22Rv1 (cell line): Measurements from ENCODE around the gene CPLX1.

ENCODE experiments used
- H3K27ac ChIP-seq: fragments of 450-650 bp; 2 replicates; pipeline ENCODE4 v1.5.1; 2017
- CTCF ChIP-seq: fragments of 450-650 bp; IDR thresholded peaks from 2 replicates; pipeline ENCODE4 v1.5.1; 2017; ENCODE audit warnings: mild to moderate bottlenecking
- ZFX ChIP-seq: fragments of 450-650 bp; IDR thresholded peaks from 2 replicates; pipeline ENCODE4 v1.6.1; 2017; ENCODE audit warnings: antibody characterized with exemption, borderline replicate concordance

Gene CPLX1

DNA sequence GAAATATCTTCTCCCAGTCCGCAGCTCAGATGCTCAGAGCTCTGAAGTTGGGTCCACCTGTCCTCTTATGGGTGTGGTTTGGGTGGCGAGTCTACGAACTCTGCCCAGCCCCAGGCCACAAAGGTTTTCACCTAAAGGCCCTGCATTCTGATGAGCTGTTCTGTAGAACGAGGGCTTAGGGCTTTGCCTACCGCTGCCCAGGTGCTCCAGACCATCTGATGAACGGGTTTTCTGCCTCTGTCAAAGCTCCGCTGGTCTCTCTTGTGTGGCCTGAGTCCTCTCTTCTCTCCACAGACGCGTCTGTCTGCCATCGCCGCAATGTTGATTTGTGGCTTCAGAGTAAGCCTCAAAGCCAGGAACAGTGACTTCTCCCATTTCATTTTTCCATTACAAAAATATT is 28.4 kb upstream of the CPLX1 start:
- TF ChIP-seq ZFX, result no peak
- no peak for TF ChIP-seq CTCF
- no peak overlapping the region for H3K27ac ChIP-seq

DNA sequence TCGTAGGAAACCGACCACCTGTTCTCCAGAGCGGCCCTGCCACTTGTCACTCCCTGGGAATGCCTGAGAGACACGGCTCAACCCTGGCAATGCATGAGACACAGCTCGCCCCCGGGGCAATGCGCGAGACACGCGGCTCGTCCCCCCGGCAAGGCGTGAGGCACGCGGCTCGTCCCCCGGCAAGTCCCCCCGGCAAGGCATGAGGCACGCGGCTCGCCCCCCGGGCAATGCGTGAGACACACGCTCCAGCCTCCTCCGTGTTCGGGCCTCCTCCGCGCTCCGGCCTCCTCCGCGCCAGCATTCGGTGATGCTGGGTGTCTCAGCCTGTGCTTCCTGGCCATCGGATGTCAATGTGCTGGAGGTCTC is 27.5 kb upstream of the CPLX1 start:
- no peak overlapping the region for H3K27ac ChIP-seq
- no peak for TF ChIP-seq CTCF
- no peak for TF ChIP-seq ZFX

GRCh38 chr4:851701-852430 is 25.9 kb upstream of the CPLX1 start:
- H3K27ac ChIP-seq, result no peak overlapping the region
- TF ChIP-seq ZFX (no peak), CTCF (no peak)

- TF ChIP-seq CTCF (no peak), ZFX (no peak)
- H3K27ac ChIP-seq, result no peak overlapping the region
Measured at GRCh38 chr4:850323-850945, 24.5 kb upstream of the CPLX1 start.

DNA sequence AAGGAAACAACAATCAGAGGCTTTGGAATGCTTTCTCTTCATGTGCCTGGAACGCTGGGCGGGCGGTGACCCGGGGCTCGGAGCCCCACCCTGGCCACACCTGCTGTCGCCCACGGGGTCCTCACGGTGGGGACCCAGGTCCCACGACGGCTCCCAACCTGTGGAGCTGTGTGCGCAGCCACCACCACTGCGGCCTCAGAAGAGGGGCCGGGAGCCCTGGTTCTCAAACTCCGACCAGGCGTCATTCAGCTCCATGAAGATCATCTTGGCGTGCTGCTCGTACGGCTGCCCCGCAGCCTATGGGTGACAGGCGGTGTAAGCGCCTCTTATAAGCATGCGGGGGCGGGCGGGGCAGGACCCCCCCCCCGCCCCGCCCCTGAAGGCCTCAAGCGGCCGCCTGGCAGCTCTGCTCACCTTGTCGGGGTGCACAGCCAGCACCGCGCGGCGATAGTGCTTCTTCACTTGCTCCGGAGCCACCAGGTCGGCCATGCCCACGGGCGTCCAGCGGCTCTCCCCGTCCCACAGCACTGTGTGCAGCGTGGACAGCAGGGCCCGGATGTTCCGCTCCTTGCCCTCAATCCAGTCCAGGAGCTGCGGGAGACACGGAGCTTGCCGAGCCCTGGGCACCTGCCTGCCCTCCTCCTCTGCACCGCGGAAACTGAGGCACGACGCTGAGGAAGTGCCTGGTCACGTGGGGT is 23.7 kb upstream of the CPLX1 start:
- no peak overlapping the region for H3K27ac ChIP-seq
- no peak for TF ChIP-seq CTCF
- TF ChIP-seq ZFX, result no peak

GRCh38 chr4:848803-849477 is 23.0 kb upstream of the CPLX1 start:
- TF ChIP-seq CTCF (no peak), ZFX (no peak)
- no peak overlapping the region for H3K27ac ChIP-seq

DNA sequence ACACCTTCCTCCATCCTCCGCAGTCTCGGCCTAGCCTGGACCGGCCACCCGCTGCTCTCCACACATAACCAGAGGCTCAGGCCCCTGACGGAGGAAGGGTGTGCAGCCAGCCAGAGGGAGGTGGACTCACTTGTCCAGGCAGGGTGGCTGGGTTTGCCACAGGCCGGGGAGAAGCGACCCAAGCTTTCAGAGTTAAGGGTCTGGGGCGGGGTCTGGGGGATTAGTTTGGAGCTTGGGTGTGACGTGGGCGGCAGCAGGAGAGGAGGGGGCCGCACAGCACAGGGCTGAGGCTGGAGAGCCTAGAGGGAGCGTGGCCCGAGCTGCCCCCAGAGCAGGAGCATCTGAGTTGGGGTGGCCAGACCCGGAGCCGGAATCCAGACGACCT is 22.4 kb upstream of the CPLX1 start:
- TF ChIP-seq CTCF (no peak), ZFX (no peak)
- no peak overlapping the region for H3K27ac ChIP-seq
